Fibroblast of peridontal ligament (primary cell): ENCODE data around the gene BCDIN3D.

Experiments
- DNase-seq: peaks from one replicate; pipeline ENCODE4 v3.0.0-alpha.2; 2010; ENCODE audit errors: extremely low read depth

BCDIN3D gene

DNA sequence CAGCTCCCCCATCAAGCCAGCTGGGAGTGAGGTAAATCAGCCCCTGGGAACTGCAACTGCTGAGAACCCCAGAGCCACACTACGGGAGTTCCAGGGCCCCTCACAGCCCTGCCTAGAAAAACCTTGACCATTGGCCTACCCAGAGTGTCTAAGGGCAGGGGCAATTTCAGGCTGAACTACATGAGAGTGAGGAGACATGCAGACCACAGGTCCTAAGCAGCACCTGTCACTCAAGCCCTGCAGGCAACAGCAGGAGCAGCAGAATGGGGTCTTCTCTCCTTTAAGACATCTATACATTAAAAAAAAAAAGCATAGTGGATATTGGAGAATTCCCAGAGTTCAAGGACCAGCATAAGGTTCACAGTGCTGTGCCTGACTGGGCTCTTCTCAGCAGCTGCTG lies 19.6 kb downstream of the BCDIN3D start:
- DNase-seq = no peak

- DNase-seq = no peak
Observed at GRCh38 chr12:49821373-49822287, 21.3 kb downstream of the BCDIN3D start.

GRCh38 chr12:49819786-49820185 lies 23.1 kb downstream of the BCDIN3D start:
- DNase-seq = no peak

DNA sequence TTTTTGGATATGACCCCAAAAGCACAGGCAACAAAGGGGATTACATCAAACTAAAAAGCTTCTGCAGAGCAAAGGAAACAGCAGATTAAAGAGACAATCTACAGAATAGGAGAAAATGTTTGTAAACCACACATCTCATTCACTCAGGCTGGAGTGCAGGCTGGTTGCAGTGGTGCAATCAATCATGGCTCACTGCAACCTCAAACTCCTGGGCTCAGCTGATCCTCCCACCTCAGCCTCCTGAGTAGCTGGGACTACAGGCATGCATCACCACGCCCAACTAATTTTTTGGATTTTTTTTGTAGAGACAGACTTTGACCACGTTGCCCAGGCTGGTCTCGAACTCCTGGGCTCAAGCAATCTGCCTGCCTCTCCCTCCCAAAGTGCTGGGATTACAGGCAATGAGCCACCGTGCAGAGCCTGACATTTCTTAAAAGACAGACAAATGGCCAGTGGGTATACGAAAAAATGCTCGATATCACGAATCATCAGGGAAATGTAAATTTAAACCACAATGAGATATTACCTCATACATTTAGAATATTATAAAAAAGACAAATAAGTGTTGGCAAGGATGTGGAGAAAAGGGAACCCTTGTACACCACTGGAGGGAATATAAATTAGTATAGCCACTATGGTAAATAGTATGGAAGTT lies 24.5 kb downstream of the BCDIN3D start:
- DNase-seq = no peak

DNA sequence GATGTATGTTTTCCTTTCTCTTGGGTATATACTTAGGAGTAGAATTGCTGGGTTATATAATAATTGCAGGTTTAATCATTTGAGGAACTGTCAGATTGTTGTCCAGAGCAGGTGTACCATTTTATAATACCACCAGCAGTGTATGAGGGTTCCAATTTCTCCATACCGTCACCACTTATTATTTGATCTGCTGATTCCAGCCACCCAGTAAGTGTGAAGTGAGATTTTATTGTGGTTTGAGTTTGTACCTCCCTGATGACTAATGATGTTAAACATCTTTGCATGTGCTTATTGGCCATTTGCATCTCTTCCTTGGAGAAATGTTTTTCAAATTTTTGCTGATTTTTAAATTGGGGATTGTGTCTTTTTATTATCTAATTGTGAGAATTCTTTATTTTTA lies 29.8 kb downstream of the BCDIN3D start:
- no peak for DNase-seq

GRCh38 chr12:49811961-49812401 lies 30.9 kb downstream of the BCDIN3D start:
- no peak for DNase-seq

DNA sequence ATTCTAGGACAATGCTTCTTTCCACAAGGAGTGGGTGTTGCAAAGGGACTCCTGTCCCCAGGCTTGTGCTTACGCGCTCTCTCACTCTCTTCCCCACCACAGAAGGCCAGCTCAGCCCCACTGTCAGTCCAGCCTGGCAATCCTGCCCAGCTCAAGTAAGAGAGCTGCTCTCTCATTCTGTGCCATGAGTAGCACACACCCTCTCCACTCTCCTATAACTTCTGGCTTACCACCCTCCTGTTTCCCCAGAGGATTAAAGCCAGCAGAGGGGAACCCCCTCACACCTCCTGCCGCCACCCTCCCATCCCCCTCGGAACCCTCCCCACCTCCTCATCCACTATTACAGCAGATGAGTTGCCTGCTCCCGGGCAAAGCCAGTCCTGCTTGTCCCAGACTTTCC lies 31.8 kb downstream of the BCDIN3D start:
- DNase-seq = no peak

- DNase-seq = no peak
Observed at GRCh38 chr12:49809906-49810389, 33.0 kb downstream of the BCDIN3D start.

- peak; percentile 14 for DNase-seq
Observed at GRCh38 chr12:49809381-49809905, 33.5 kb downstream of the BCDIN3D start.

GRCh38 chr12:49808686-49809380 lies 34.1 kb downstream of the BCDIN3D start:
- no peak for DNase-seq

DNA sequence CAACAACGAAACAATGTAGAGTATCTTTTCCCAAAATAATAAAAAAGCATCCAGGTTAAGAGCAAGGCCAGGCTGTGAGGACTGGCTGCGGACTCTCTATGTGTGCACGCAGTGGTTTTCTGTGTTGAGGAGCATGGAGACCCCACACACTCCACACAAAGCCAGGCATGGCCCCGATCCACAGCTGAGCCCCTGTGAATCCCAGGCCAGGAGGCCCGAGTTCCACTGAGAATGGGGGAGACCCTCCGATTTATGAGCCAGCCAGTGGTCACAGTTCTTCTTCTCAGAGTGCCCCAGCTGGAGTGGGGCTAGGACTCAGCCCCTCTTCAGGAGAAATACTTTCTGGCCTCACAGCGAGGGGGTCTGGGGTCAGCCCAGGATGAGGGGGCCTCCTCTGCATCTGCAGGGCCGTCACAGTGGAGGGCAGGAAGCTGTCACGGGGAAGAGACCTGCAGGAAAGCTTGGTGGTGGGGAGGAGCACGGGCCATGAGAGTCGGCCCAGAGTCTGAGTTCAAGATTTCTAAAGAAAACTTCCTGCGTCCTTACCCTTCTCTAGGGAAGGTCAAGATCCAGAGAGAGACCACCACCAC lies 34.8 kb downstream of the BCDIN3D start:
- no peak for DNase-seq

GRCh38 chr12:49806877-49807276 lies 36.0 kb downstream of the BCDIN3D start:
- no peak for DNase-seq

DNA sequence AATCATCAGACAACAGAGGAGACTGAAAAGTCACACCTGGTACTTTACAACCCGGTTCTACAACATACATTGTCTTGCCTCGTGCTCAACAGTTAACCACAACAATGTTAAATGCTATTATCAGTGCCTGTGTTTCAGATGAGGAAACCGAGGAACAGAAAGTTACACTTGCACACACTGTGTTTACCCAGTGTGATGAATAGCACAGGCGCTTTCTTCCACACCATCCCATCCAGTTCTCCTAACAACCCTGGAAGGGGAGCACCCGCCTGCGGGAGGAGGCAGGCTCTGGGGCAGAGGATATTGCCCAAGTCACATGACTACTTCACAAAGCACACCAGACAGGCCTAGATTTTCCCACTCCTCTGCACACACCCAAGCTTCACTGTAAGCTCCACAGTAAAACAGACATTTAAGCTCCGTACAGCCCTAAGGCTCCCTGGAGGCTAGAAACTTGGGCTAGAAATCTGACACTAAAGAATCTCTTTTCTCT lies 36.5 kb downstream of the BCDIN3D start:
- DNase-seq = no peak

DNA sequence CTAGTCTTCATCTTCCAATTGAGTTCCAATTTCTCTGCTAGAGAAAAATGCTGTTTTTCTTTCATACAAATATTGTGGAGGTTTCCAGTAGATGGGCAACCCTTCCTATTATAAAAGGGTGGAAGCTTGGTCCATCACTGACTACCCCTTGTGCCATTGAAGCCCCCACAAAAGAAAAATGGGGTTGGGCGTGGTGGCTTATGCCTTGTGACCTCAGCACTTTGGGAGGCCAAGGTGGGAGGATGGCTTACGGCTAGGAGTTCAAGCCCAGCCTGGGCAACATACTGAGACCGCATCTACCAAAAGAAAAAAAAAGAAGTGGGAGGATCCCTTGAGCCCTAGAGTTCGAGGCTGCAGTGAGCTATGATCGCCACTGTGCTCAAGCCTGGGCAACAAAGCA lies 37.5 kb downstream of the BCDIN3D start:
- DNase-seq = no peak

- DNase-seq = no peak
Observed at GRCh38 chr12:49804821-49805220, 38.1 kb downstream of the BCDIN3D start.

- DNase-seq = no peak
Observed at GRCh38 chr12:49803693-49804450, 39.0 kb downstream of the BCDIN3D start.

GRCh38 chr12:49801141-49802063 lies 41.5 kb downstream of the BCDIN3D start:
- no peak for DNase-seq

DNA sequence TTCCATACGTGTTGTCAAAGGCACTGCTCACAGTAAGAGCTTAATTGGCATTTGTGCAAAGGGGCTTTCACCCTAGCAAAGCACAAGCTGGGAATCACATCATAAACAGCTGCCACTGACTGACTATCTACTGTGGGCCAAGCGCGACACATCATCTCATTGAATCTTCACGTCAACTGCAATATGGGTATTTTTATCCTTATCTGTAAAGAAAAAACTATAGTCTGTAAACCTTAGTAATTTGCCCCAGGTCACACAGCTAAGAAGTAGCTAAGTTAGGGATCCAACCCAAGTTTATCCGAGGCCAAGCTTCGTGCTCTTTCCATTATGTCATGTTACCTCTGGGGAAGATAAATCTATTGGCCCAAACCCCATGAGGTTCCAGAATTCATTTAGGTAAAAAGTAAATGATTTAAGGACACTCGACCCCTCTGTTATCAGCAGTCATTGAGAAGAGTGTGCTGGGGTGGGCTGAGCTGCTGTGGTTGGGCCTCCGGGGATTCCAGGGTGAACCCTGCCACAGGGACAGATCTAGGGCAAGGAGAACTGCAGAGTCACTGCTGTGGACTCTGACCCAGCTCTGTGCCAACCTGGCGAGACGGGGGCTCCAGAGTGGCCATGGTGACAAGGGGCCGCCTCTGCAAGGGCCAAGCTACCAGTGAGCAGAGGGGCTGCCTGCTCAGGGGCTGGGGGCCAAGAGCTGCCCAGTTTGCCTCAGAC lies 42.3 kb downstream of the BCDIN3D start:
- DNase-seq = no peak

GRCh38 chr12:49798934-49799333 lies 44.0 kb downstream of the BCDIN3D start:
- no peak for DNase-seq
